ENCODE results near the gene ETV7. TPM values are rescaled to one million over a fixed set of nuclear protein-coding genes. Genes with fewer than 3 reads are reported as not detected.

ETV7 gene
- total and polyA plus RNA-seq, 8 donors = 0.08 to 5.6 (median 0.16) TPM; not detected in 2

DNA sequence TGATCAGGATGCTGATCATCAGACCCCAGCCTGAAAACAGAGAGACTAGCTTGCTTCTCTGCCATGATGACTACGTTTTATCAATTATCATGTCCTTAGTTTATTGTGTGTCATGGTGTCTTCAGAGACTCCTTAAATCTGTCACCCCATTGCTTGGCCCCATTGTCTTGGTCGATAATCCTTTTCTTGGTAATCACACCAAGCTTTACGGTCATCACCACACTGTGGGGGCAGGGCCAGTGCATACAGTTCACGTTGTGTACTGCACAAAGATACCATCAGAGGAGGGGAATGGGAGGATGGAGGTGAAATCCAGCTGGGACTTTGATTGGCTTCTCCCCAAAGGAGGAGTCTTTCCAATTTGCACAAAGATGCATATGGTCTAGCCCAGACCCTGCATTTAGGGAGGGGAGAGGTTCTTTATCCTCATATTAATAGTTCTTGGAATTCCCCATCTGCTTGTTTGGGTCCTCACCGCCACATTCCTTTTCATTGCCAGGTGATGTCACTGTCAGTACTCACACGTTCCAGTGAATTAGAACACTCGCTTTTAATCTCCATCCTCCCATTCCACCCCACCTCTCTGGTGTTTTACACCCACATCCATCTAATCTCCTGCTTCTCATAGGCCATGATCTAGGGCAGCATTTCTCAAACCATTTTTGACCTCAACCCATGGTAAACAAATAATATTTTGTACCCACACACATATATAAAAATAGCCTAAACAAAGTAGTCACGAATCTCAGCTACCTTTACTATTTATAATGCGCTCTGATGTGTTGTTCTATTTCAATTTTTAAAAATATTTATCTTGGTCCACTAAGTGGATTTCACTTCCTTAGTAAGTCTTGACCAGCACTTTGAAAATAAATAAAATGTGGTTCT lies 5.7 kb downstream of the ETV7 start:
- ATAC-seq (no peak), DNase-seq (no peak)
- Histone ChIP-seq H3K9me3 (no peaks in the 10 kb centered on the region), H3K36me3 (peaks cover 0 to 3% of the 10 kb centered on the region in 2 donors), H3K4me1 (peaks cover 0 to 15% of the 10 kb centered on the region in 2 donors), H3K27me3 (no peaks in the 10 kb centered on the region), H3K4me3 (no peak overlapping the region), H3K27ac (no peak overlapping the region)
- intact Hi-C loops (cut with DNase I) = no loop called here
- TF ChIP-seq, protein P1, sequence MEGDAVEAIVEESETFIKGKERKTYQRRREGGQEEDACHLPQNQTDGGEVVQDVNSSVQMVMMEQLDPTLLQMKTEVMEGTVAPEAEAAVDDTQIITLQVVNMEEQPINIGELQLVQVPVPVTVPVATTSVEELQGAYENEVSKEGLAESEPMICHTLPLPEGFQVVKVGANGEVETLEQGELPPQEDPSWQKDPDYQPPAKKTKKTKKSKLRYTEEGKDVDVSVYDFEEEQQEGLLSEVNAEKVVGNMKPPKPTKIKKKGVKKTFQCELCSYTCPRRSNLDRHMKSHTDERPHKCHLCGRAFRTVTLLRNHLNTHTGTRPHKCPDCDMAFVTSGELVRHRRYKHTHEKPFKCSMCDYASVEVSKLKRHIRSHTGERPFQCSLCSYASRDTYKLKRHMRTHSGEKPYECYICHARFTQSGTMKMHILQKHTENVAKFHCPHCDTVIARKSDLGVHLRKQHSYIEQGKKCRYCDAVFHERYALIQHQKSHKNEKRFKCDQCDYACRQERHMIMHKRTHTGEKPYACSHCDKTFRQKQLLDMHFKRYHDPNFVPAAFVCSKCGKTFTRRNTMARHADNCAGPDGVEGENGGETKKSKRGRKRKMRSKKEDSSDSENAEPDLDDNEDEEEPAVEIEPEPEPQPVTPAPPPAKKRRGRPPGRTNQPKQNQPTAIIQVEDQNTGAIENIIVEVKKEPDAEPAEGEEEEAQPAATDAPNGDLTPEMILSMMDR (IDR thresholded peaks at IDR 0.05) = no peak

DNA sequence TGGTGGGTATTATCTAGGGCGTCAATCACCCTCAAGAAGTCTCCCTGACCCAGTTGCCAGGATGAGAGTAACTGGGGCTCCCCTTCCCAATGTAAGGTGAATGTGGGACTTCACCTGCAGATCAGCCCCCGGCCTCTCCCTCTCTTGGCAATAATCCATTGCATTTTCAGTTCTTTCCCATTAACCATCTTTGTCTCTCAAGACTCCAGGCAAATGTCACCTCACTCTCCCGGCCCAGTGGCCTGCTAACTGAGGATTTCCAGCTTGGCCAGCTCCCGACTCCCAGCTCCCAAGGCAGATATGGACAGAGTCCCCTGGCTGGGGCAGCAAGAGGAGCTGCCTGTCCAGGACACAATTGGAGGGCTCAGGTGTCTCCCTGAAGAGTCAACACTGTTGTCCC lies 7.3 kb downstream of the ETV7 start:
- TF ChIP-seq, protein P1 (IDR thresholded peaks at IDR 0.05) = no peak
- peaks cover 0 to 13% of the 10 kb centered on the region in 2 donors for H3K36me3 ChIP-seq
- peaks cover 0 to 6% of the 10 kb centered on the region in 2 donors for H3K4me1 ChIP-seq
- no peaks in the 10 kb centered on the region for H3K27me3 ChIP-seq
- H3K9me3 ChIP-seq = no peaks in the 10 kb centered on the region
- no peak overlapping the region for H3K27ac ChIP-seq
- no peak overlapping the region for H3K4me3 ChIP-seq
- DNase-seq (no peak), ATAC-seq (no peak)
- intact Hi-C loops (cut with DNase I) = no loop called here

DNA sequence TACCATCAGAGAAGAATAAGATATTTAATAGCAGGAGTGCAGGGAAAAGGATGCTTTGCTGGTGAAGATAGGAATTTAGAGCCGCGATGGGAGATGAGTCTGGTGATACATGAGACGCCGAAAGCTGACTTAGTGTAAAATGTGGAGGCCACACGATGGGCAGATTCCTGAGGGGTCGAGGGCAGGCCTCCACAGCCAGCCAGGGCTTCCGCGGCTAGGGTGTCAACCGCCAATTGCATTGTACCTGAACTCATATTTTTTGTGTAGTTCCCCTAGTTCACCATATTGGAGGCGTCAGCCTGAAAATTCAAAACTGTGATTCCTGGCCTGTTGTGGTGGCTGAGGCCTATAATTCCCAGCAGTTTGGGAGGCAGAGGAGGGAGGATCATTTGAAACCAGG lies 8.5 kb downstream of the ETV7 start:
- intact Hi-C loops (cut with DNase I) = no loop called here
- no peaks in the 10 kb centered on the region for H3K9me3 ChIP-seq
- ATAC-seq = no peak

DNA sequence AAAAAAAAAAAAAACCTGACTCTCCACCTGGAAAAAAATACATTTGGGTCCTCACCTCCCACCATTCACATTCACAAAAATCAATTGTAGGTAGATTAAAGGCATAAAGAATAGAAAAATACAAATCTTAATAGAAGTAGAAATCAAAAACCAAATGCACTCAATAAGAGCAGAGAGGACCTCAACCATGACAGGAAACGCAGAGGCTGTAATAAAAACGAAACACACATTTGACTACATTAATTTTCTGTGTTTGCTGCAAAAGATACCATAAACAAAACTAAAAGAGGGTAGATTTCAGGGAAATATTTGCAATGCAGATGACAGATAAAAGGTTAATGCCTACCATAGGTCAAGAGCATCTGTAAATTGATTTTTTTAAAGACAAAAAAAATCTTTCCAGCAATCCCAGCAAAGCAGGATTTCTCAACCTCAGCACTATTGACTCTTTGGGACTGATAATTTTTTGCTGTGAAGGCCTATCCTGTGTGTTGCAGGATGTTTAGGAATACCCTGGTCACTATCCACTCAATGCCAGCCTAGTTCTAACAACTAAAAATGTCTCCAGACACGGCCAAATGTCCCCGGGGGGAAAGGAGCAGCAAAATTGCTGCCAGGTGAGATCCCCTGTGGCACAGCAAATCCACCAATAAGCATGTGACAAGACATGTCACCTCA lies 9.1 kb downstream of the ETV7 start:
- H3K4me3 ChIP-seq = no peak overlapping the region
- no peak for DNase-seq
- H3K4me1 ChIP-seq = no peaks in the 10 kb centered on the region
- peaks cover 0 to 15% of the 10 kb centered on the region in 2 donors for H3K36me3 ChIP-seq
- no peak overlapping the region for H3K27ac ChIP-seq
- no peaks in the 10 kb centered on the region for H3K27me3 ChIP-seq
- TF ChIP-seq, protein P1 (IDR thresholded peaks at IDR 0.05) = no peak
- ATAC-seq = no peak
- intact Hi-C loops (cut with DNase I) = no loop called here
- no peaks in the 10 kb centered on the region for H3K9me3 ChIP-seq

More for the DNA sequence above, 8.5 kb downstream of the ETV7 start:
- Histone ChIP-seq H3K27ac (no peak overlapping the region), H3K27me3 (no peaks in the 10 kb centered on the region), H3K36me3 (peaks cover 0 to 13% of the 10 kb centered on the region in 2 donors), H3K4me3 (no peak overlapping the region), H3K4me1 (peaks cover 0 to 3% of the 10 kb centered on the region in 2 donors)
- TF ChIP-seq, protein P1 (IDR thresholded peaks at IDR 0.05) = no peak
- no peak for DNase-seq

- intact Hi-C loops (cut with DNase I) = no loop called here
- Histone ChIP-seq H3K9me3 (no peaks in the 10 kb centered on the region), H3K36me3 (peaks cover 0 to 23% of the 10 kb centered on the region in 2 donors), H3K4me1 (no peaks in the 10 kb centered on the region), H3K4me3 (no peak overlapping the region), H3K27ac (no peak overlapping the region), H3K27me3 (no peaks in the 10 kb centered on the region)
- DNase-seq (no peak), ATAC-seq (no peak)
- TF ChIP-seq, protein P1 (IDR thresholded peaks at IDR 0.05) = no peak
These were observed 9.9 kb downstream of the ETV7 start for GRCh38 chr6:36377594-36377993.
